ENCODE data around the gene SPRR2F.

- TF ChIP-seq, protein P1, sequence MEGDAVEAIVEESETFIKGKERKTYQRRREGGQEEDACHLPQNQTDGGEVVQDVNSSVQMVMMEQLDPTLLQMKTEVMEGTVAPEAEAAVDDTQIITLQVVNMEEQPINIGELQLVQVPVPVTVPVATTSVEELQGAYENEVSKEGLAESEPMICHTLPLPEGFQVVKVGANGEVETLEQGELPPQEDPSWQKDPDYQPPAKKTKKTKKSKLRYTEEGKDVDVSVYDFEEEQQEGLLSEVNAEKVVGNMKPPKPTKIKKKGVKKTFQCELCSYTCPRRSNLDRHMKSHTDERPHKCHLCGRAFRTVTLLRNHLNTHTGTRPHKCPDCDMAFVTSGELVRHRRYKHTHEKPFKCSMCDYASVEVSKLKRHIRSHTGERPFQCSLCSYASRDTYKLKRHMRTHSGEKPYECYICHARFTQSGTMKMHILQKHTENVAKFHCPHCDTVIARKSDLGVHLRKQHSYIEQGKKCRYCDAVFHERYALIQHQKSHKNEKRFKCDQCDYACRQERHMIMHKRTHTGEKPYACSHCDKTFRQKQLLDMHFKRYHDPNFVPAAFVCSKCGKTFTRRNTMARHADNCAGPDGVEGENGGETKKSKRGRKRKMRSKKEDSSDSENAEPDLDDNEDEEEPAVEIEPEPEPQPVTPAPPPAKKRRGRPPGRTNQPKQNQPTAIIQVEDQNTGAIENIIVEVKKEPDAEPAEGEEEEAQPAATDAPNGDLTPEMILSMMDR (IDR thresholded peaks at IDR 0.05): no peak
- TF ChIP-seq POLR2AphosphoS5 (IDR thresholded peaks at IDR 0.05): no peak
Measured at GRCh38 chr1:153099461-153100045, 13.8 kb downstream of the SPRR2F start.

All from stomach (tissue), 4 donors.